ENCODE results near the gene FAM210A. TPM values are rescaled to one million over a fixed set of nuclear protein-coding genes. Genes with fewer than 3 reads are reported as not detected.
"Not testable (repeated sequence)": the region's sequence is repeated elsewhere in the genome, so short reads cannot be mapped to it uniquely, and the experiment has no call there.

The FAM210A gene
- total RNA-seq, 1 donor from 2014 or later, result 2.1 TPM

DNA sequence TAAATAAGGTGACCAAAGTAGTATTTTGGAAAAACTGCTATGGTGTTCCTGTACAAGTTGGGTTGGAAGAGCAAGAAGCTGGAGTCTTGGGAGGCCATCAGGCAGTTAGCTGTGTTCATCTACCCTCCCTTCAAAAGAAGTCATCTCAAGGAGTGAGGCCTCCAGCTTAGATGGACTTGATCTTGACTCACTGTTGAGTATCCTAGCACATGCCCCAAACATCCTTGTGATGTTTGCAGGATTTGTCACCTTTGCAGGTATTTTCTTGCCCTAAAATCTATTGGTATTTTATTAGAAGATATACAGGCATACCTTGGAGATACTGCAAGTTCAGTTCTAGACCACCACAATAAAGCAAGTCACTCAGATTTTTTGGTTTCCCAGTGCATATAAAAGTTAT is 30.3 kb upstream of the FAM210A start:
- DNase-seq (ENCODE audit: low spot score in 2 of 2), result no peak
- Histone ChIP-seq H3K36me3 (peaks cover 58 to 86% of the 10 kb centered on the region in 2 donors), H3K27me3 (no peaks in the 10 kb centered on the region), H3K4me1 (no peaks in the 10 kb centered on the region), H3K4me3 (no peak overlapping the region), H3K9me3 (no peaks in the 10 kb centered on the region), H3K27ac (no peak overlapping the region)
- TF ChIP-seq, protein P1, sequence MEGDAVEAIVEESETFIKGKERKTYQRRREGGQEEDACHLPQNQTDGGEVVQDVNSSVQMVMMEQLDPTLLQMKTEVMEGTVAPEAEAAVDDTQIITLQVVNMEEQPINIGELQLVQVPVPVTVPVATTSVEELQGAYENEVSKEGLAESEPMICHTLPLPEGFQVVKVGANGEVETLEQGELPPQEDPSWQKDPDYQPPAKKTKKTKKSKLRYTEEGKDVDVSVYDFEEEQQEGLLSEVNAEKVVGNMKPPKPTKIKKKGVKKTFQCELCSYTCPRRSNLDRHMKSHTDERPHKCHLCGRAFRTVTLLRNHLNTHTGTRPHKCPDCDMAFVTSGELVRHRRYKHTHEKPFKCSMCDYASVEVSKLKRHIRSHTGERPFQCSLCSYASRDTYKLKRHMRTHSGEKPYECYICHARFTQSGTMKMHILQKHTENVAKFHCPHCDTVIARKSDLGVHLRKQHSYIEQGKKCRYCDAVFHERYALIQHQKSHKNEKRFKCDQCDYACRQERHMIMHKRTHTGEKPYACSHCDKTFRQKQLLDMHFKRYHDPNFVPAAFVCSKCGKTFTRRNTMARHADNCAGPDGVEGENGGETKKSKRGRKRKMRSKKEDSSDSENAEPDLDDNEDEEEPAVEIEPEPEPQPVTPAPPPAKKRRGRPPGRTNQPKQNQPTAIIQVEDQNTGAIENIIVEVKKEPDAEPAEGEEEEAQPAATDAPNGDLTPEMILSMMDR (IDR thresholded peaks at IDR 0.05), result no peak
- intact Hi-C loops (cut with DNase I), result no loop called here

DNA sequence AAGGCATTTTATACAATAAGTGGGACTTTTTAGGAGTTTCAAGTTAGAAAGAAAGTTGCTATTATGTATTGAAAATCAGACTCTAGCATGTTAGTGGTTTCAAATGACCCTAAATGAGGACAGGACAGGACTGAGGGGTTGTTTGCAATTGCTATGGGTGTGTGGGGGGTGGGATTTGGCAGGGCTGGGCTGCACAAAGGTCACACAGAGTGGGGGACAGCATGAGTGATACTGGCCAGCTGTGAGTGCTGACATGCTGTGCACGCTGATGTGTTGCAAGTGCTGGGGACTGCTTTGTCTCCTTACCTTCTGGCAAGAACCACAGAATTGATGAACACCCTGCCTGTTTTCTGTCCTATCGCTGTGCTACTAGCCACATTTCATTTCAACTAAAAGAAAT is 29.9 kb upstream of the FAM210A start:
- intact Hi-C loops (cut with DNase I), result no loop called here
- no peak for DNase-seq (ENCODE audit: low spot score in 2 of 2)
- Histone ChIP-seq H3K4me3 (no peak overlapping the region), H3K4me1 (no peaks in the 10 kb centered on the region), H3K27me3 (no peaks in the 10 kb centered on the region), H3K27ac (no peak overlapping the region), H3K9me3 (no peaks in the 10 kb centered on the region), H3K36me3 (peaks cover 59 to 86% of the 10 kb centered on the region in 2 donors)
- TF ChIP-seq, protein P1 (IDR thresholded peaks at IDR 0.05), result no peak

- H3K36me3 ChIP-seq, result peaks cover 76 to 88% of the 10 kb centered on the region in 2 donors
- H3K27me3 ChIP-seq; H3K4me1 ChIP-seq; H3K4me3 ChIP-seq; H3K27ac ChIP-seq; DNase-seq (ENCODE audit: low spot score in 2 of 2); intact Hi-C loops (cut with DNase I); H3K9me3 ChIP-seq: not testable (repeated sequence)
These were observed 25.2 kb upstream of the FAM210A start for GRCh38 chr18:13751599-13751998.

DNA sequence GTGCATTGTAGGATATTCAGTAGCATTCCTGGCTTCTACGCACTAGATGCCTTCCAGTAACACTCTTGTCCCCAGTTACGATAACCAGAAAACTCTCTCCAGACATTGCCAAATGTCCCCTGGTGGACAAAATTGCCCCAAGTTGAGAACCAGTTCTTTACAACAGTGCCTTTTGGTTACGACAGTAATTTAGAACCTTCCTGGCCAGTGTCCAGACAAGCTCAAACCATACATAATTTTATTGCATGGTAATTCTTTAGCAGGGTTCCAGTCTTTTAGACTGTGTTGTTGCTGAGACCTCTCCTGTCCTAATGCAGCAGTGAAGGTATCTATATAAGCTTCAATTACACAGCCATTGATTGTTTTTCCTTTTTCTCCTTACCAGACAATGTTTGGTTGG is 20.3 kb upstream of the FAM210A start:
- Histone ChIP-seq H3K4me1 (no peaks in the 10 kb centered on the region), H3K27me3 (no peaks in the 10 kb centered on the region), H3K27ac (no peak overlapping the region), H3K9me3 (no peaks in the 10 kb centered on the region), H3K4me3 (no peak overlapping the region), H3K36me3 (peaks cover 33 to 74% of the 10 kb centered on the region in 2 donors)
- TF ChIP-seq, protein P1 (IDR thresholded peaks at IDR 0.05), result no peak
- intact Hi-C loops (cut with DNase I), result no loop called here
- DNase-seq (ENCODE audit: low spot score in 2 of 2), result no peak

DNA sequence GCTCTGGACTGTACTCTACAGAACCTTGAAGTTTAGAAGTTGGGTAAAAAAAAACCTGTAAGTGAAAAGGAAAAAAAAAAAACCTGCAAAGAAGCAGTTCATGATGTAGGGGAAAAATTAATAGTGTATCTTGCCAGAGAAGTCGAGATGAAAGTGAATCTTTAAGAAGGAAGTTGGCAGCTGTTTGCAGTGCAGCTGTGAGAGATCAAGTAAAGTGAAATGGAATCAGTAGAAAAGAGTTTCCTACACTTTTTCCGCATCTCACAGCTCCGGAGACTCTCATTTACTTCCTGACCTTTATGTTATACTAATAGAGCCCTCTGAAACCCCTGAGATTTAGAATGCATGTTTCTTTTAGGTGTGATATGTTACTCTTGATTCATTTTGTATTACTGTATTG is 19.3 kb upstream of the FAM210A start:
- H3K27me3 ChIP-seq, result no peaks in the 10 kb centered on the region
- DNase-seq (ENCODE audit: low spot score in 2 of 2), result no peak
- H3K9me3 ChIP-seq, result no peaks in the 10 kb centered on the region
- H3K36me3 ChIP-seq, result peaks cover 32 to 74% of the 10 kb centered on the region in 2 donors
- H3K4me3 ChIP-seq, result no peak overlapping the region
- TF ChIP-seq, protein P1 (IDR thresholded peaks at IDR 0.05), result no peak
- intact Hi-C loops (cut with DNase I), result no loop called here
- no peak overlapping the region for H3K27ac ChIP-seq
- no peaks in the 10 kb centered on the region for H3K4me1 ChIP-seq

DNA sequence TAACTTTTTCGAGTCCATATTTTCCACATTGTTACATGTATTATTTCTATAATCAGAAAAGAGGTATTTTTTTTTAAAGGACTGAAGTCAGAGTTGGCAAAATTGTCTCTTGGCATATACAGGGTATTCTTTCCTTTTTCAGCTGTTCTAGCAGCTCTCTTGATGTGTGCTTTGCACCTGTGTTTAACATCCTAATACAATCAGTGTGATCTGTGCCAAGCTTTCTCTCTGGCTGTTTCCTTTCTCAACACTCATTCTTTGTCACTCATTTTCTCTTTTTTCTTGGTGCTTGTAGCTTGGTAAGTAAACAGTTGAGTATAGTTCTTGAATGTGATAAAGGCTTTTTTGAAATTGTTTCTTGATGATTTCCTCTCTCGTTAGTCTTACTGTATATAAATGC is 9.3 kb upstream of the FAM210A start:
- no peak overlapping the region for H3K4me3 ChIP-seq
- no peaks in the 10 kb centered on the region for H3K27me3 ChIP-seq
- H3K27ac ChIP-seq, result no peak overlapping the region
- DNase-seq (ENCODE audit: low spot score in 2 of 2), result no peak
- no peaks in the 10 kb centered on the region for H3K9me3 ChIP-seq
- H3K36me3 ChIP-seq, result peaks cover 35 to 70% of the 10 kb centered on the region in 2 donors
- peaks cover 0 to 2% of the 10 kb centered on the region in 2 donors for H3K4me1 ChIP-seq
- intact Hi-C loops (cut with DNase I), result no loop called here
- TF ChIP-seq, protein P1 (IDR thresholded peaks at IDR 0.05), result no peak

Data from ascending aorta (tissue), 2 donors.